GM12878 (cell line): ENCODE results near the gene KIFAP3.

ENCODE experiments used
- MAX ChIP-seq: IDR thresholded peaks from 2 replicates; pipeline ENCODE4 v1.6.1; 2012; ENCODE audit warnings: low read depth, low read length, improper control_type of control experiment
- NR2F1 ChIP-seq: fragments of 450-650 bp; conservative IDR thresholded peaks from 2 replicates; pipeline ENCODE4 v1.6.1; 2017; ENCODE audit warnings: mild to moderate bottlenecking
- PKNOX1 ChIP-seq: fragments of 450-650 bp; IDR thresholded peaks from 2 replicates; pipeline ENCODE4 v1.6.1; 2016; ENCODE audit warnings: mild to moderate bottlenecking
- ZBTB11 ChIP-seq: fragments of 450-650 bp; formaldehyde crosslinking; IDR thresholded peaks from 2 replicates; pipeline ENCODE4 v1.5.0; 2022; ENCODE audit warnings: mild to moderate bottlenecking, missing genetic modification characterization

- TF ChIP-seq NR2F1 (no peak), PKNOX1 (no peak), MAX (no peak), ZBTB11 (CRISPR knock-in tag) (no peak)
Measured at GRCh38 chr1:170001266-170001665, 73.2 kb downstream of the KIFAP3 start.
